AG09319 (cell line): ENCODE measurements around the gene CAPZB.

Experiments
- DNase-seq: peaks from one replicate; pipeline ENCODE4 v3.0.0-alpha.2; 2010; ENCODE audit warnings: low read depth; ENCODE audit errors: extremely low read depth
- CTCF ChIP-seq: IDR thresholded peaks from 2 replicates; pipeline ENCODE4 v1.5.1; 2011; ENCODE audit warnings: low read depth, mild to moderate bottlenecking, inconsistent platforms, low read length, moderate library complexity

The CAPZB gene

GRCh38 chr1:19402031-19402813 is 83.1 kb downstream of the CAPZB start:
- TF ChIP-seq CTCF, result no peak
- DNase-seq, result no peak

GRCh38 chr1:19401535-19401889 is 83.8 kb downstream of the CAPZB start:
- DNase-seq, result no peak
- no peak for TF ChIP-seq CTCF

- no peak for DNase-seq
- no peak for TF ChIP-seq CTCF
These were observed 84.3 kb downstream of the CAPZB start for GRCh38 chr1:19400875-19401534.

- no peak for DNase-seq
- no peak for TF ChIP-seq CTCF
These were observed 85.1 kb downstream of the CAPZB start for GRCh38 chr1:19400192-19400611.

- peak; percentile 50 for TF ChIP-seq CTCF
- DNase-seq, result no peak
These were observed 87.0 kb downstream of the CAPZB start for GRCh38 chr1:19398309-19398760.

GRCh38 chr1:19397217-19397945 is 88.0 kb downstream of the CAPZB start:
- DNase-seq, result no peak
- TF ChIP-seq CTCF, result no peak

GRCh38 chr1:19396280-19396679 is 89.1 kb downstream of the CAPZB start:
- no peak for TF ChIP-seq CTCF
- no peak for DNase-seq
